ENCODE data around the gene RHBDL1.

The RHBDL1 gene

GRCh38 chr16:724188-725040, 48.9 kb downstream of the RHBDL1 start:
- H3K9ac ChIP-seq (ENCODE audit: low read depth, low read length), result no peak overlapping the region
- H3K4me2 ChIP-seq (ENCODE audit: low read length), result no peak overlapping the region
- H3K9me3 ChIP-seq (replicated peaks; ENCODE audit: low read length), result no peaks in the 10 kb centered on the region
- peaks cover 35% of the 10 kb centered on the region for H3K4me1 ChIP-seq (ENCODE audit: control insufficient read depth, insufficient read depth, low read length)
- no peaks in the 10 kb centered on the region for H3K27me3 ChIP-seq (ENCODE audit: control insufficient read depth, insufficient read depth, low read length)
- peaks cover under 1% of the 10 kb centered on the region for H3K36me3 ChIP-seq (ENCODE audit: insufficient read depth, low read length)
- H3K4me3 ChIP-seq (ENCODE audit: low read length), result no peak overlapping the region

- no peaks in the 10 kb centered on the region for H3K27me3 ChIP-seq (ENCODE audit: control insufficient read depth, insufficient read depth, low read length)
- peaks cover 29% of the 10 kb centered on the region for H3K4me1 ChIP-seq (ENCODE audit: control insufficient read depth, insufficient read depth, low read length)
- no peak overlapping the region for H3K4me3 ChIP-seq (ENCODE audit: low read length)
- no peak overlapping the region for H3K4me2 ChIP-seq (ENCODE audit: low read length)
- no peak overlapping the region for H3K9ac ChIP-seq (ENCODE audit: low read depth, low read length)
- no peaks in the 10 kb centered on the region for H3K9me3 ChIP-seq (replicated peaks; ENCODE audit: low read length)
- H3K36me3 ChIP-seq (ENCODE audit: insufficient read depth, low read length), result peaks cover 5% of the 10 kb centered on the region
Observed at GRCh38 chr16:725041-725376, 49.5 kb downstream of the RHBDL1 start.

- Histone ChIP-seq H3K9ac (ENCODE audit: low read depth, low read length) (no peak overlapping the region), H3K4me1 (ENCODE audit: control insufficient read depth, insufficient read depth, low read length) (peaks cover 24% of the 10 kb centered on the region), H3K36me3 (ENCODE audit: insufficient read depth, low read length) (peaks cover 5% of the 10 kb centered on the region), H3K4me2 (ENCODE audit: low read length) (no peak overlapping the region), H3K4me3 (ENCODE audit: low read length) (no peak overlapping the region), H3K9me3 (replicated peaks; ENCODE audit: low read length) (no peaks in the 10 kb centered on the region), H3K27me3 (ENCODE audit: control insufficient read depth, insufficient read depth, low read length) (no peaks in the 10 kb centered on the region)
Observed at GRCh38 chr16:725463-726187, 50.2 kb downstream of the RHBDL1 start.

DNA sequence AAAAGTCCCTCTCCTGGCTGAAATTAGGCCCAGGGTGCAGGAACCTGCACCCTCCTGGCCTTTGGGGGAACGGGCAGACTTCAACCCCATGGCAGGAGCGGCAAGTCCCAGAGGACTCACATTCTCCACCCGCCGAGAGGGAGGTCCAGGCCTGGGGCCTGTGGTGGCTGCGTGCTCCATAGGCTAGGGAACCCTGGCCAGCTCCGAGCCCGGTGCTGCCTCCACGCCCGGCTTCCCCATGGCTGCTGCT, 50.6 kb downstream of the RHBDL1 start:
- Histone ChIP-seq H3K9ac (ENCODE audit: low read depth, low read length) (no peak overlapping the region), H3K27me3 (ENCODE audit: control insufficient read depth, insufficient read depth, low read length) (no peaks in the 10 kb centered on the region), H3K4me1 (ENCODE audit: control insufficient read depth, insufficient read depth, low read length) (peaks cover 24% of the 10 kb centered on the region), H3K4me2 (ENCODE audit: low read length) (peak overlapping the region; percentile 93), H3K36me3 (ENCODE audit: insufficient read depth, low read length) (peaks cover 5% of the 10 kb centered on the region), H3K4me3 (ENCODE audit: low read length) (no peak overlapping the region), H3K9me3 (replicated peaks; ENCODE audit: low read length) (no peaks in the 10 kb centered on the region)

DNA sequence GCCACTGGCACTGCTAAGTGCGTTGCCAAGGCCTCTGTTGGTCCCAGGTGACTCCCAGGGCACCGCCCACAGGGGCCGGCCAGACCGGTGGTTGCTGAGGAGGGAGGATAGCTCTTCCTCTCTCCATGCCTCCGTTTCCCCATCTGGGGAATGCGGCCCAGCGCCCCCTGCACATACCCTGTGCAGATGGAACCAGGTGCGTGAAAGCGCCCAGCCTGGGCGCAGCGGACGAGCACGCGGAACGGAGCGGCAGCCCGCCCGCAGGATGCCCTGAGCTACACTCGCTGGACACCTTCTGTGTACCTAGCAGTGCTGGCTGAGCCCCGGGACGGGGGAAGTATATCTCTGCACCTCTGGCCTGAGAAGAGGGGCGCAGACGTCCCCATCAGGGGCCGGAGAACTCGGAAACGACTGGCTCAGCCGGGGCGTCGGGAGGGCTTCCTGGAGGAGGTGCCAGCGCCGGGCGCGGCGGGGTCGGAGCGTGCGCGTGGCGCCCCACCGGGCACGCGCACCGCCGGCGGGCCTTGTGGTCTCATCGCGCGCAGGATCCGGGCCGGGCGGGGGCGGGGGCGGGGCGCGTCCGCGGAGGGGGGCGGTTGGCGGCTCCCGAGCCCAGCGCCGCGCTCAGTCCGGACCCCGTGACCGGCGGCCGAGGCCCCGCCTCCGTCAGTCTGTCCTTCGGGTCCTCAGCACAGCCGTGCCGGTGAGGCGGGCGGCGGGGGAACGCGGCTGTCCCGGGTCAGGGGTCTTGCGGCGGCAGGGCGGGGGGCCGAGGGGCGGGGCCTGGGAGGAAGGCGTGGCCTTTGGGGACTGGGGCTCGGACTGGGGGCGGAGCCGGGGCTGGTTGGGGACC, 51.2 kb downstream of the RHBDL1 start, which contains the start of the genes CCDC78 and HAGHL:
Gene CCDC78 (minus strand): TSS at position 6 of the 853 bp plus-strand sequence. CDS start 76 bp downstream, outside the sequence.
Gene HAGHL (plus strand): TSS at position 669 of the 853 bp plus-strand sequence. CDS start 404 bp downstream, outside the sequence.
- Histone ChIP-seq H3K36me3 (ENCODE audit: insufficient read depth, low read length) (peaks cover 5% of the 10 kb centered on the region), H3K4me2 (ENCODE audit: low read length) (peak within 1 kb of the TSS; percentile 93), H3K9me3 (replicated peaks; ENCODE audit: low read length) (no peaks in the 10 kb centered on the region), H3K4me1 (ENCODE audit: control insufficient read depth, insufficient read depth, low read length) (peaks cover 19% of the 10 kb centered on the region), H3K9ac (ENCODE audit: low read depth, low read length) (peak within 1 kb of the TSS; percentile 67), H3K27me3 (ENCODE audit: control insufficient read depth, insufficient read depth, low read length) (no peaks in the 10 kb centered on the region), H3K4me3 (ENCODE audit: low read length) (peak within 1 kb of the TSS; percentile 75)

DNA sequence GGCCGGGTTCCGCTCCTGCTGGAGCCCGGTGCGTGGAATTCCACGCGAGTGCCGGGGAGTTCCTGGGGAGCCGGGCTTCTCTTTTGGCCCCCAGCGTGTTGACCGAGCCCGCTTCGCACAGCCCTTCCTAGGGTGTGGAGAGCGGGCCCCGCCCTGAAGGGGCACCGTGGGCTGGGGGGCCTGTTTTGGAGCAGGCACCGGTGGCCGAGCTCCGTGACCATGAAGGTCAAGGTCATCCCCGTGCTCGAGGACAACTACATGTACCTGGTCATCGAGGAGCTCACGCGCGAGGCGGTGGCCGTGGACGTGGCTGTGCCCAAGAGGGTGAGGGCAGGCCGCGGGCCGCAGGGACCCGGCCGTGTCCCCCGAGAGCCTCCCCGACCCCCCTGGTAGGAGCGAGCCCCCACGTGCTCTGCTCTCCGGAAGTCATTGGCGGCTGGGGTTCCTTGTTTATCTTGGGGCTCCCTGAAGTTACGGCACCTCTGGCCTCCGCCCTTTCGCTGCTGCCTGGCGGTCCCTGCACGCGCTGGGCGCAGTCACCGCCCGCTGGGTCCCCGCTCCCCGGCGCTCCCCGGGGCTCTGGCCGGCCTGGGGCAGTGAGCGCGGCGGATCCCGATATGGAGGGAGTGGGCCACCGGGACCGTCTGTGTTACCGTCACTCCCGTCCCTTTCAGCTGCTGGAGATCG, 52.0 kb downstream of the RHBDL1 start:
- Histone ChIP-seq H3K36me3 (ENCODE audit: insufficient read depth, low read length) (peaks cover 5% of the 10 kb centered on the region), H3K9ac (ENCODE audit: low read depth, low read length) (peak overlapping the region; percentile 67), H3K4me3 (ENCODE audit: low read length) (peak overlapping the region; percentile 75), H3K27me3 (ENCODE audit: control insufficient read depth, insufficient read depth, low read length) (no peaks in the 10 kb centered on the region), H3K4me2 (ENCODE audit: low read length) (peak overlapping the region; percentile 93), H3K4me1 (ENCODE audit: control insufficient read depth, insufficient read depth, low read length) (peaks cover 14% of the 10 kb centered on the region), H3K9me3 (replicated peaks; ENCODE audit: low read length) (no peaks in the 10 kb centered on the region)

Data from skeletal muscle satellite cell (primary cell).